ENCODE measurements around the gene ASTN2.

Gene ASTN2

GRCh38 chr9:116641292-116642059 lies 773.4 kb downstream of the ASTN2 start:
- no peak for DNase-seq

DNA sequence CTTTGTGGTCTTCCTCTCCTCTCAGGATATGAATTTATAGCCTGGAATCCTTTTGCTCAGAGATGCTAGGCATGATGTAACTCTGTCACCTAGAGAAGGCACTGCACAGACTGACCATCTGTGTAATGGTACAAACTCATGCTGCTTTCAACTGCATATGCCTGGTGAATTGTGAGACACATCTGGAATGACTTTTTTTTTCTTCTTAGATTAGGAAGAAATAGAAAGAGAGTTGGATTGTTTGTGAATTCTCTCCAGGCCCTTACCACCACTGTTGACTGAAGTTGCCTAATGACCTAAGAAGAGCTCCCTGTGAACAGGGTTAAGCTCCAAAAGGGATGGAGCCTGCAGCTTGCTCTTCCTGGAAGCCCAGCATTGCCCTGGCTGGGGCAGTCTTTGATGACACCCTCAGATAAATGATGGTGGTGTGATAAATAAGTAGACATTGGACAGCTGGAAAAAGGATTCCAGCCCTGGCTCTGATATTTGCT lies 775.6 kb downstream of the ASTN2 start:
- DNase-seq, result no peak

GRCh38 chr9:116635908-116636307 lies 778.9 kb downstream of the ASTN2 start:
- DNase-seq, result no peak

DNA sequence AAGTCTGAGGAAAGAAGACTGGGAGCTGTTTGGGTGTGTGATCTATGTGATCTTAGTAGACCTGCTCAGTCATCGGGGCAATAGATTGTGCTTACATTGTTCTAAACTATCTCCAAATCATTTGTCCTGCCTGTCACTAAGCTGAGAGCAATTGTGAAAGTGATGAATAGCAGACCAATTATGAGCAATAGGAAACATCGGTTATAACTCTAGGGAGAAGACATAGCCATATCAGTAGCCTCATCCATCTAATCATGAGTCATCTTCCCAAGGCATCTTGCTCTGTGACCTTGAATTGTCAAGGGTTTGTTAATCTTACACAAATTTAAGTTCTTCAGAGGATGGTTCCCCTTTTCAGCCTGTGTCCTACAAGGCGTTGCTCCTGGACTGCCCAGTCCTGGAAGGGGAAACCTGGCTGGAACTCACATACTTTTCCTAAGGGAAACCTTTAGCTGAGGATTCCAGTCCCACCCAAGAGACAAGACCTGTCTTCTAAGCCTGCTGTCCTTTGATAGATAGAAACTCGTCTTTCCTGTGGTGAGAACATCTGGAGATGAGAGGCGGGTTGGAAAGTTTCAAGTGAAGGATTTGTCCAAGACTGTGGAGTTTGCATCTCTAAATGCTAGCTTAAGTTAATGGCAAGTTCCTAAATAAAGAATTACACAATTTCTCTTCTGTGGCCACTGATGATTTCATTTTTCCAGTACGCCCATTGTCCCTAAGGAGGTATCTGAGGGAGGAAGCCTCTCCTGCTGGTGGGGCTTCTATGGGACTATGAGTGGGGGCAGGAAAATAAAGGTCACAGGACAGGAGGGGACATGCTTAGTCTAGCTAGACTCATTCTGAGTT lies 781.6 kb downstream of the ASTN2 start:
- no peak for DNase-seq

GRCh38 chr9:116629634-116630033 lies 785.2 kb downstream of the ASTN2 start:
- DNase-seq, result no peak

DNA sequence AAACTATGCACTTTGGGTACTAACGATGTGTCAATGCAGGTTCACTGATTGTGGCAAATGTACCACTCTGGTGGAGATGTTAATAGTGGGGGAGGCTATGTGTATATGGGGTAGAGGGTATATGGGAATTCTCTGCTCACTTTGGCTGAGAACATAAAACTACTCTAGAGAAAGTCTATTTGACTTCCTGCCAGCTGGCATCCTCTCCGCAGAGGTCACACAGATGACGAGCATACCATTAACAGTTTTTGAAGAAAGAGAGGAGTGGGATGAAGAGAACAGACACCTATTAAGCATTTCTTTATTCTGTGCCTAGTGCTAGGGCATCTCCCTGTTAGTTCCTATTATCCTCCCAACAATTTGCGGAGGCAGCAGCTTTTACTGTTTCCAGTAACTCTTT lies 786.1 kb downstream of the ASTN2 start:
- no peak for DNase-seq

DNA sequence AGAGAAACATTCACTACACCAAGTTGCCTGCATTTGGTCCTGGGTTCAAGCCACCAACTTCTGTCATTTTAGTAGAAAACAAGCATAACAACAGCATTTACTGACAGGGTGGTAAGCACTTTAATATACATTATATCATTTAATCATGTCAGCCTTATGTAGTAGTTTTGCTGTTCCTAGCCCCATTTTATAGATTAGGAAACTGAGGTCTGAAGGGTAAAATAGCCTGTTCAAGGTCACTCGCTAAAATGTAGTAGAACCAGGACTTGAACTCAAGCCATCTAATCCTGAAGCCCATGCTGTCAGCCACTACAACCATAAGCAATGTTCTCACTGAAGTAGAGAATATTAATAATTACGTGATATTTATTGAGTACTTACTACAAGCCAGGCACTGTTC lies 787.4 kb downstream of the ASTN2 start:
- no peak for DNase-seq

DNA sequence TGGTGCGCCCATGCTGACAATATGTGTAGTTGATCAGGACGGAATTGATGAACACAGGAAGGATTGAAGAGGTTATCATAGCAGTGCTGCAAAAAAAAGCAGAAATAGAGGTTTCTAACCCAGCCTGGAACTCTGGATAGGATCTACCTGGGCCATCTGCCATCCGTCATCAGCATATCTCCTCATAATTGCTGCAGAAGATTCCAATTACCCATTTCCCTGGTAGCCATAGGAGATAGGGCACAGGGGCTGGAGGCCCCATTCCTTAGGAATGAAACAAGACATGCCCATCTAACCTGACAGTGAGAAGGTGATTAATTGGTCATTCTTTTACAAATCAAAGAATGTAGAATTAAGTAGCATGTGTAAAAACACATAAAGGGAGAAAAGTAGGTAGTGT lies 788.1 kb downstream of the ASTN2 start:
- DNase-seq, result no peak

GRCh38 chr9:116623715-116624114 lies 791.1 kb downstream of the ASTN2 start:
- DNase-seq, result no peak

DNA sequence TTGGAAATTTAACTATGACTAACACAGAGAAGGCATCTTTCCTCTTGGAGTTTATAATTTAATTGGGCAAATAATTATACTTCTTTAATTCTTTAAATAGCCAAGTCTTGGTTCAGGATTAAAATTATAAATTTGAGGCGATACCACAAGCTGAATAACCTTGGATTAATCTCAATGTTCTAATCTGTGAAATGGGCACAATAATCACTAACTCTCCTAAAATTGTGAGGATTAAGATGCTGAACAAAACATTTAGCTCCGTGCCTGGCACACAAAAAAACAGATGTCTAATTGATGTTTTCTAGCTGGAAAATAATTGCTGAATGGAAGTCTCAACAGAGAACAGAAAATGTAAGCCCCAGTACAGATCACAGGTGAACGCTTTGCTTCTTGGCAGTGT lies 797.5 kb downstream of the ASTN2 start:
- no peak for DNase-seq

DNA sequence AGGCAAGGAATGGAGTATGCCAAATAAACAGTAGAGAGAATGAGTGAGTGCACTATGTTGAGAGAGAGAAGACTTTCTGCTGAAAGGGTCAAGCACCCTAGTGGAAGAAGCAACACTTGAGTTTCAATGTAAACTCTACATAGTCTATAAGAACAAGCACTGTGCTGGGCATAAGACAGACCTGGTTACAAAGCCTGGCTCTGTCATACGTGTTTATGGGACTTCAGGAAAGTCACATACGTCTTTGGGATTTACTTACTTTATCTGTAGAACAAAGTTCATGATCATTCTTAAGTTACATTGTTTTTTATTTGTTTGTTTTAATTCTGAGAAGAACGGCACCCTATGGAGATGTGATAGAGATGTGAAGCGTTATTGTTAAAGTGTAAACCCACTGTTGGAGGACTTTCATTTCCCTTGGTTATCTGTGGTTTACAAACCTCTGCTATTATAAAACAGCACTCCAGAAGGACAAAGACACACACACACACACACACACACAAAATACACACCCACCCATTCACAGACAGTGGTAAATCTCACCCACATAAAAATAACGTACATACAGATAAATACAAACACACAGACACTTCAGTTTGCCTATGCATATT lies 798.4 kb downstream of the ASTN2 start:
- DNase-seq, result no peak

DNA sequence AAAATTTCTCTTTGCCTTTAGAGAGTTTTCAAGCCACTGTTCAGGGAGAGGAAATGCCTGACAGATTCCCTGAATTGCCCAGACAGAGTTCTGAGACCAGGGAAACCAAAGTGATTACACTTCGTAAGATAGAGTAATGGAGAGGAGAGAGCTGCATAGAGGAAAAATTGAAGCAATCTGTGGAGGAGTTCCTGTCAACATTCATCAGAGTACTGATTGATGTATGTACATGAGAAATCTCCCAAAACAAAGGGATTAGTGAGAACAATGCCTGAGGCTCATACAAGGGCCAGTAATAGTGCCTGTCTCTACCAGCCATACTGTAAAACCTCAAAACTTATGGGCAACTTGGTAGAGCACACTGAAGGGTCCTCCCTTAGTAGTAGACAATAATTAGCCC lies 806.8 kb downstream of the ASTN2 start:
- no peak for DNase-seq

- no peak for DNase-seq
These were observed 808.9 kb downstream of the ASTN2 start for GRCh38 chr9:116605904-116606341.

GRCh38 chr9:116605060-116605459 lies 809.8 kb downstream of the ASTN2 start:
- DNase-seq, result no peak

DNA sequence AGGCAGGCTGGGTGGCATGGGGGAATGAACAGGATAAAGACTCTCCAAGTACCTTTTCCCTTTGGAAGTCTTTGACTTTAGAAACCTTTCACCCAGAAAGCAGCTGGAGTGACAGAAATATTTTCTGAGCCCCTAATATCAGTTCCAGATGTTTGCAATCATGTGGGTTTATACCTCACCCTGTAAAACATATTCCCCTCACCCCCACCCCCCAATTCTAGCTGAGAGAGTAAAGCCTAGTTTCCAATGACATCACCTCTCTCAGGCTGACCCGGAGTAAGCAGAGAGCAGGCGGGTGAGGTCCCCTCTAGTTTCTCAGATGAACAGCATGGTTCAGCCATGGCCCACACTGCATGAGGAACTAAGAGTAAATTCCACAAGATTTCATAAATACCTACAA lies 810.6 kb downstream of the ASTN2 start:
- no peak for DNase-seq

- DNase-seq, result no peak
These were observed 815.4 kb downstream of the ASTN2 start for GRCh38 chr9:116599342-116599884.

GRCh38 chr9:116596646-116597045 lies 818.2 kb downstream of the ASTN2 start:
- DNase-seq, result no peak

DNA sequence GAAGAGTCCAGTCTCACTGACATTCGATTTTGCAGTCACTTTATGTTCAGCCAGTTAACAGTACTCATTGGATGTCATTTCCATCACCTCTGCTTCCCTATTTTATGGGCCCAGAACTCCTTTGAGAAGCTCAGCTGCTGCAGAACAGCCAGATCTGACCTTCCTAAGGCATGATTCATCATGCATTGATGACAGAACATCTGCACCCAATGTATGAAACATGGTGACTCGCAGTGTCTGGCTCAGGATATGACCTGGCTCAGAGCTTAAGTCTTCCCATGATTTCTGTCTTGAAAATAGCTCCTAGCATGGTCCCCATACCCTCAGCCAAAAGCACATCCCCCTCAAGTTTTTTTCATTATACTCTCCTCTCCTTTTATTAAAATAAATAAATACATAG lies 820.3 kb downstream of the ASTN2 start:
- no peak for DNase-seq

DNA sequence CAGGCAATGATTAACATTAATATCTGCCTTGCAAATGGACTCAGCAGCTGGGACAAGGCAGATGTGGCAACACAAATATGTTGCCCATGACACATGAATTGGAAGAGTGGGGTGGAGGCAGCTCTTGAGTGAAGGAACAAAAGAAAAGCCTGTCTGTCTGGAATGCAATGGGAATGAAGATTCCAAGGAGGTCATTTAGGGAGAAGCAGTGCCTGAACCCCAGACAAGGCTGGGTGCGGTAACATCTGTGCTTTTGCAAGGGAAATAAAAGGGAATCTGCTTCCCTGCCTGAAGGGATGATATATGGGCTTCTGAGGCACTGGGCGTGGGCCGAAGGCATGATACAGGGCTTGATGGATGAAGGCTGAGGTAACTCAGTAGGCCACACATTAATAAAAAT lies 821.9 kb downstream of the ASTN2 start:
- no peak for DNase-seq

- no peak for DNase-seq
These were observed 825.2 kb downstream of the ASTN2 start for GRCh38 chr9:116589392-116590354.

DNA sequence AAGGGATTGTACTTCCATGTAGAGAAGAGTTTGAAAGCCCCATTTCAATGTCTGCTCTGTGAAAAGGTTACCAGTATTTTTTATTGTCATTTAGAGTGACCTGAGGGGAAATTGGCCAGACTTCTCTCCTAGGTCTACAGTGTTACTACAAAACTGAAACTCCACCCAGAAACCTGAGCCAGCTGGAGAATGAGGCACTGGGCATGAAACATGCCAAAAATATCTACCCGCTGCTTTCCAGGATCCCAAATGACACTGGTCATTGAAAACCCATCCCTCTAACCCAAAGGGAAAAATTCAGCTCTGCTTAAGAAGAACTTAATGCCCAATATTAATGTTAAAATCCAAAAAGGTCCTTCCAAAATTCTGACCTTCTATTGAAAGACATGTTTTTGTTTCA lies 826.9 kb downstream of the ASTN2 start:
- no peak for DNase-seq

GRCh38 chr9:116585896-116586295 lies 829.0 kb downstream of the ASTN2 start:
- DNase-seq, result no peak
